Activated CD4-positive, alpha-beta T cell treated with anti-CD3 and anti-CD28 coated beads for 1 hour (primary cell): Measurements from ENCODE around the gene DIAPH3.

Experiments used
- DNase-seq: peaks from one replicate; pipeline ENCODE4 v3.0.0-alpha.2; 2020

Gene DIAPH3

GRCh38 chr13:60012488-60012887, 151.2 kb downstream of the DIAPH3 start:
- no peak for DNase-seq

DNA sequence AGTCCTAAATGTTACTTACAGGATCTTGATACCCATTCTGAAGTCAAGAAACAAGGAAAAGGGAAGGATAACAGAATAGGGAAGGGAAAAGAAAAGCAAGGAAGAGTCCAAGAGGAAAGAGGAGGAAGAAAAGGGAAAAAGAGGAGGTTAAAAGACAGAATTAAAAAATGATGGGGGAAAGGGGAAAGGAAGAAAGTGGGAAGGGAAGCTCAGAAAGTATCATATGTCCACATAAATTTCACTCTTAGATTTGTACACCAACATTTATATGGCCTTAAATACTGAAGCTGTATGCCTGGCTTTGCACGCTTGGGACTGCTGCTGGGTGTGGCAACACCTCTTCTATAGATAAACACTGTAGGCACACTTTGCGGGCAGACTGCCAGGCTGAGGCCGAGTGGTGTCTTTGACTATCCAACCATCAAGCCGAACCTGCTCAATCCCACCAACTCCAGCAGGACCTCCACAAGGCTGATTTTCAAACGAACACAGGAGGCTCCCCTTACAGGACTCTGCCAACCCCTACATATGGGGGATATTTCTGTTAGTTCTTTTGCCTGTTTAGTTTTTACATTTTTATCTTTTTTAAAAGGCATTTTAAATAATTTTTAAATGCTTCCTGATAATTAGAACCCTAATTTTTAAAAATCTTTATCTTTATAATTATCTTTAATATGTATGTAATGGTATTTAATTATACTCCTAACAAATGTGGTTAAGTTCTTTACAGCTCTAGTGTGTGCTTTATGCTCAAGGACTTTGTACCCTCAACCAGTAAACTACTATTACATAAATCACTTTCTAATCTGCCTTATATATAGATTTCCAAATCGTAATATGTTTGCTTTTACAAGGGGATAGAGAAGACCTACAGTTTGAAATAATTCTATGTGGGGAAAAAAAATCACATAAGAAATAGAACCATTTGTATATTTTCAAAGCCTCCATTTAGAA, 154.2 kb downstream of the DIAPH3 start:
- no peak for DNase-seq

DNA sequence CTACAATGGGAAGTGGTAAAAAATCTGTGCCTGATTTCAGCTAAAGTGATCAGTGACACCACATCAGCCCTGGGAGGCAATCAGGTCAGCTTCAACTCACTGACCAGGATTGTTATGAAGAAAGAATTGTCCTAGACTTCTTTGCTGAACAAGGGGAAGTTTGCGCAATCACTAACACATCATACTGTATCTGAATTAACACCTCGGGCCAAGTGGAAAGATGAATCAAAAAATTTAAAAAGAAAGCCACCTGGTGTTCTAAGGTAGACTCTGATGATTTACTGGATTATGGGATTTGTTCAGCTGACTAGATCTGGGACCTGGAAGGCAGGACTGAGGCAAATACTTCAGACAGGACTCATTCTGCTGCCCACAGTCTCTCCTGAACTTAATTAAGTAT, 161.8 kb downstream of the DIAPH3 start:
- DNase-seq = no peak

- no peak for DNase-seq
Observed at GRCh38 chr13:60000976-60001375, 162.8 kb downstream of the DIAPH3 start.

DNA sequence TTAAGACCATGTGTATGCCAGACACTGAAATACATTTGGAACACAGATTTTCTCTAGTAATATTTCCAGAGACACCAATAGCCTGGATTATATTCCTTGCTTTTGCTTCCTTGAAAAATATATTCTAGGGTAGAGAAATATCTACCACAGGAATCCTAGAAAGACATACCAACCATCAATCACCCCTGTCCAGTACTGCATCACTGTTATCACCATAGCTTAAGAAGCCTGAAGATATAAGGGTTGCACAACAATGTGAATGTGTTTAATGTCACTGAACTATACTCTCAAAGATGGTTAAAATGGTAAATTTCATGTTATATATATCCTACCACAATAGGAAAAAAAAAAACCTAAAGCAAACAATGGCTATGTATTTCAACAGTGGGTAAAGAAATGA, 163.6 kb downstream of the DIAPH3 start:
- no peak for DNase-seq

DNA sequence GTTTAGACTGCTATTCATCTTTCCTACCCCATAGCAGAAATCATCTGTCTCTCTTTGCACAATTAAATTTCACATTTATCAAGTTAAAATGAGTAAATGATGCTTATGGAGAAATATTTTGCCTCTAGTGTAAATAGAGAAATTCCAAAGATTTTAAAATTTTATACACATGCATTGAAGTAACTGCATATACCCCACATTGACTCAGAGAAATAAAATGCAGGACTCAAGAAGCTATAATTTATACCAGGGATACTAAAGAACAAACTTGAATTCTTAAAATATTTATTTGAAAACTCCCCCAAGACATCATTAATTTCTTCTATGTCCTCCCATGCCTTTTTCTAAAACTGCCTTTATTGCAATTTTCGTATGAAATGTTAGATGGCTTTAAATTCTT, 165.8 kb downstream of the DIAPH3 start:
- no peak for DNase-seq

GRCh38 chr13:59996461-59996980, 167.2 kb downstream of the DIAPH3 start:
- no peak for DNase-seq

GRCh38 chr13:59991395-59991794, 172.3 kb downstream of the DIAPH3 start:
- no peak for DNase-seq

GRCh38 chr13:59982631-59983382, 180.9 kb downstream of the DIAPH3 start:
- no peak for DNase-seq

- DNase-seq = no peak
Observed at GRCh38 chr13:59979589-59979988, 184.1 kb downstream of the DIAPH3 start.

- no peak for DNase-seq
Observed at GRCh38 chr13:59978862-59979261, 184.9 kb downstream of the DIAPH3 start.

GRCh38 chr13:59976856-59977255, 186.9 kb downstream of the DIAPH3 start:
- no peak for DNase-seq

GRCh38 chr13:59975807-59976435, 187.8 kb downstream of the DIAPH3 start:
- no peak for DNase-seq

DNA sequence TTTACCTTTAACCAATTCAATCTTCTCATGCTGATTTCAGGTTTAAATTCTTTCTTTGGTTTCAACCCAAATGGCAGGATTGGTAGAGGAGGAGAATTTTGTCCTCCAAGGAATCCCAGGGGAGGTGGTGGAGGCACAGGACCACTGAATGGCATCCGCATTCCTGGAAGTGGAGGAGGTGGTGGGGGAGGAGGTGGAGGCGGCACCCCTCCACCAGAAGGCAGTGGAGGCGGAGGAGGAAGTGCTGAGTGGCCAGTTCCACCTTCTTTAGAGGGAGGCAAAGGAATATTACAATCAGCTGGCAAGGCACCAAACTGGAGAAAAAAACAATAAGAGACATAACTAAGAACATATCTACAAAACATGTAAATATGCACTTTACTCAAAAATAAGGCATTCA, 192.9 kb downstream of the DIAPH3 start:
- no peak for DNase-seq

DNA sequence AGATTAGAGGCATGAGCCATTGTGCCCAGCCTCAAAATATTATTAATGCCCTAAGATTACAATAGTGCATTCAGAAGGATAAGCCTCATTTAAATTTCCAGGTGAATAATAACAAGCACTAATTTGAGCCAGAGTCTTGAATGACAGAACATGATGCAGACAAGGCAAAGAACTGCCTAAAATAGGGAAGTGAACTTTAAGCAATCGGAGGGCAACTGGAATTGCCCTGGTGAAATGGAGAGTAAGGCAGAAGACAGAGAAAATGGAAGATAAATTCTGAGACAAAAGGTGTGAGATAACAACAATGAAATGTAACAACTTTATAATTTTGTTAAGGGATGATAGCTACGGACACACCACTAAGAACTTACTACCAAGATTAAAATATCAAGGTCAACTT, 199.9 kb downstream of the DIAPH3 start:
- DNase-seq = no peak

- DNase-seq = no peak
Observed at GRCh38 chr13:59963383-59963782, 200.3 kb downstream of the DIAPH3 start.

DNA sequence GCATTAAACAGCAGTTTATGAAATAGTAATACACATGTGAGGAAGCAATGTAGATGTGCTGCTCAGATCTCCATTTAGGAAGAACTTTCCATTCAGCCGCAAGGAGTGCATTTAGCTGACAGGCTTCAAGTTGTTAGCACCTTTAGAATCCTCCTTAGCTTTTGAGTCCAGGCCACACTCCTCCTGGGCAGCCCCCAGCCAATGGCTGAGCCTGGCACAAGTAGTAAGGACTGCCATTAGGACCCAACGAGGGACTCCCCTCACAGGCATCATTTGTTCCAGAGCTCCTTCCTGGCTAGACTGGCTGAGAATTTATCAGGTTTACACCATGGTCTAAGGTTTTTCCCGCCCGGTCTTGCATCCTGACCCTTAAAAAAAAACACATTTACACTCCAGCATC, 201.4 kb downstream of the DIAPH3 start:
- DNase-seq = no peak

- DNase-seq = no peak
Observed at GRCh38 chr13:59960683-59961082, 203.0 kb downstream of the DIAPH3 start.

GRCh38 chr13:59957438-59957837, 206.3 kb downstream of the DIAPH3 start:
- no peak for DNase-seq

DNA sequence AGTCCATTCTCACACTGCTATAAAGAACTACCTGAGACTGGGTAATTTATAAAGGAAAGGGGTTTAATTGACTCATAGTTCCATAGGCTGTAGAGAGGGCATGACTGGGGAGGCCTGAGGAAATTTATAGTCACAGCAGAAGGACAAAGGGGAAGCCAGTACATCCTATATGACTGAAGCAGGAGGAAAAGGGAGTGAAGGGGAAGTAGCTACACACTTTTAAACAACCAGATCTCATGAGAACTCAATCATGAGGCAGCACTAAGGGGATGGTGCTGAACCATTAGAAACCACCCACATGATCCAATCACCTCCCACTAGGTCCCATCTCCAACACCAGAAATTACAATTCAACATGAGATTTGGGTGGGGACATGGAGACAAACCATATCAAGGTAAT, 209.1 kb downstream of the DIAPH3 start:
- no peak for DNase-seq

- DNase-seq = no peak
Observed at GRCh38 chr13:59951011-59951410, 212.7 kb downstream of the DIAPH3 start.

DNA sequence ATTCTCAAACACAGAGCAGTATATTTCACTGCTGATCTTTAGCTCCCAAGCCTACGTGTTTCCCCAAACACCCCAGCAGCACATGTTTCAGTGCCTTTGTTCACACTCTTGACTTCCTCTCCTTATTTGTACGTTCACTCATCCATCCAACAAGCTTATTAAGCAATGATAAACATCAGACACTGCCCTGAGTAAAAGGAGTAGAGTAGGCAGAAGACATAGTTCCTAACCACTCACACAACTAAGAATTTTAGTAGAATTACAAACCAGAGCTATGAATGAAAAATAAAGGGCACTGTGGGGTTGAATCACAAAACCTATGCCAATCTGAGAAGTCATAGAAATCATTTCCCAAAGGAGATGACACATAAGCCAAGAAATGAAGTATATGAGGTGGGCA, 213.5 kb downstream of the DIAPH3 start:
- no peak for DNase-seq

DNA sequence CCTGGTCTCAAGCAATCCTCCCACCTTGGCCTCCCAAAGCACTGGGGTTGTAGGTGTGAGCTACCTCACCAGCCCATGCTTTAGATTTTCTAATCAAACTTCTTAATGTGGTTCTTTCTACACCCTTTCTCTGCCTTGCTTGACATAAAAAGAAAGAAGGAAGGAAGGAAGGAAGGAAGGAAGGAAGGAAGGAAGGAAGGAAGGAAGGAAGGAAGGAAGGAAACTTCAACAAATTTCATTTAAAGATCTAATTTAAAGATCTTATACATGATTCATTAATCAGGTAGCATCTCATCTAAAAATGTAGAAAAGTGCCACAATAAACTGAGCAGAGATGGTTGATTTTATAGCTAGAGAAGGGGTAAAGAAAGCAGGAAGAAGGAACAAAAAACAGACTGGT, 215.0 kb downstream of the DIAPH3 start:
- DNase-seq = no peak
